Lung (tissue), 12 donors: ENCODE measurements around the gene CCDC192. TPM values are rescaled to one million over a fixed set of nuclear protein-coding genes. Genes with fewer than 3 reads are reported as not detected.

ENCODE experiments used
- ATAC-seq: fragments of 200-7000 bp; cut with Tn5 transposase; one replicate; pipeline ENCODE4 v1.9.1; 2020; ENCODE audit warnings: moderate number of reproducible peaks; ENCODE audit not compliant: insufficient read depth, low FRiP score
- DNase-seq, 3 donors: peaks; one replicate each; pipeline ENCODE4 v3.0.0-alpha.2; 2013 to 2017
- H3K27ac ChIP-seq, 2 donors: one replicate each; pipeline ENCODE4 v1.5.1; 2013; ENCODE audit warnings: mild to moderate bottlenecking in 2 of 2, moderate library complexity in 2 of 2, control low read depth in 1 of 2, inconsistent platforms in 1 of 2, low read depth in 1 of 2, low read length in 1 of 2
- H3K27me3 ChIP-seq, 3 donors: one replicate each; pipeline ENCODE4 v1.5.1; 2013; ENCODE audit warnings: low read length in 2 of 3; ENCODE audit not compliant: control insufficient read depth in 3 of 3, insufficient read depth in 3 of 3
- H3K36me3 ChIP-seq, 4 donors: one replicate each; pipeline ENCODE4 v1.5.1; 2013; ENCODE audit warnings: low read length in 4 of 4, mild to moderate bottlenecking in 1 of 4, moderate library complexity in 1 of 4; ENCODE audit not compliant: control insufficient read depth in 4 of 4, insufficient read depth in 4 of 4
- H3K4me1 ChIP-seq, 5 donors: one replicate each; pipeline ENCODE4 v1.5.1; 2013; ENCODE audit warnings: low read length in 5 of 5, mild to moderate bottlenecking in 2 of 5, moderate library complexity in 1 of 5; ENCODE audit not compliant: control insufficient read depth in 5 of 5, insufficient read depth in 5 of 5
- H3K4me3 ChIP-seq: one replicate; pipeline ENCODE4 v1.5.1; 2013; ENCODE audit warnings: mild to moderate bottlenecking, control low read depth, moderate library complexity
- H3K9ac ChIP-seq, 2 donors: one replicate each; pipeline ENCODE4 v1.5.1; 2013; ENCODE audit warnings: low read length in 2 of 2, control low read depth in 1 of 2; ENCODE audit not compliant: insufficient read depth in 1 of 2
- H3K9me3 ChIP-seq, 4 donors: one replicate each; pipeline ENCODE4 v1.5.1; 2013; ENCODE audit warnings: low read length in 3 of 4, mild to moderate bottlenecking in 1 of 4, moderate library complexity in 1 of 4; ENCODE audit not compliant: control insufficient read depth in 4 of 4, insufficient read depth in 3 of 4
- WGBS, 2 donors: extraction: QIAGEN DNeasy Blood & Tissue Kit; methylation state at CpG; one replicate each; pipeline ENCODE4 v1.1.7; 2013; 5-methylcytosine and 5-hydroxymethylcytosine counted together
- polyA plus RNA-seq, 2 donors: library from polyadenylated mRNA; stranded (reverse); fragments of 200-250 nt; gene quantifications; one replicate each; pipeline ENCODE4 v1.2.1, GENCODE V29; 2013
- total RNA-seq, 2 donors: library from RNA; depleted of rRNA in 1 of 2; stranded (reverse); fragments of >200 nt in 1 of 2; gene quantifications; one replicate each; pipeline ENCODE4 v1.2.1, GENCODE V29; 2014 to 2021
- TF ChIP-seq, protein P1 (sequence below): IDR thresholded peaks from 2 replicates; pipeline ENCODE4 v1.5.1; 2012; ENCODE audit warnings: mild to moderate bottlenecking; ENCODE audit errors: control extremely low read depth, extremely low read depth
- donor health status: control.
- donor health status: control.
- donor health status: Bipolar disorder and iron deficiency.
- donor health status: healthy.
- donor health status: DM: yes; HTN: yes; CAD: no.

CCDC192 gene
- total and polyA plus RNA-seq, 4 donors = 0.08 to 0.47 (median 0.40) TPM; not detected in 1

DNA sequence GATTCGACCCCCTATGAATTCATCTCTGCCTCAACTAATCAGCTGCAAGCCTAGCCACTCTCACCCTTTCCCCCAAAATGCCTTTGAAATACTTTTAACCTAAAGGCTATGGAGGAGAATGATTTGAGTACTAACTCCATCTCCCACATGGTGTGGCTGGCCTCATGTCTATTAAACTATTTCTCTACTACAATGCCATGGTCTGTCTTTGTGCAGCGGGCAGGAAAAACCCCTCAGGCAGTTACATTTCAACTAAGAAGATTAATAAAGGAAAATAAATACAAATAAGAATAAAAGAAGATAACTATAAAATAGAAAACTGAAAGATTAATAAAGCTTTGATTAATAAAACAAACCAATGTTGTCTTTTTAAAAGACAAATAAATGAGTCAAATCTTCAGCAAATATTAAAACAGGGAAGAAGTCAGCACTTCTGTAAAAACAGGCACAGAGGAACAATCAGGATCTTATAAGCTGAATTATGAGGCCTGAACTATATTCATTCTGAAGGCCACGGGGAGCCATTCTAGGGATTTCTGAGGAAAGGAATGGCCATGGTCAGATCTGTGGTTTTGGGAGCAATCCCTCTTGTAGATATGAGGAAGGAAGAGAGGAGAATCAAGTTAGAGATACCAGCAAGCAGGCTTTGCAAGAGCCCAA lies 264.3 kb downstream of the CCDC192 start:
- 91 to 94% methylated on average over 3 of the region's 3 CpGs for WGBS, 2 donors
- no peak overlapping the region for H3K4me3 ChIP-seq
- TF ChIP-seq, protein P1, sequence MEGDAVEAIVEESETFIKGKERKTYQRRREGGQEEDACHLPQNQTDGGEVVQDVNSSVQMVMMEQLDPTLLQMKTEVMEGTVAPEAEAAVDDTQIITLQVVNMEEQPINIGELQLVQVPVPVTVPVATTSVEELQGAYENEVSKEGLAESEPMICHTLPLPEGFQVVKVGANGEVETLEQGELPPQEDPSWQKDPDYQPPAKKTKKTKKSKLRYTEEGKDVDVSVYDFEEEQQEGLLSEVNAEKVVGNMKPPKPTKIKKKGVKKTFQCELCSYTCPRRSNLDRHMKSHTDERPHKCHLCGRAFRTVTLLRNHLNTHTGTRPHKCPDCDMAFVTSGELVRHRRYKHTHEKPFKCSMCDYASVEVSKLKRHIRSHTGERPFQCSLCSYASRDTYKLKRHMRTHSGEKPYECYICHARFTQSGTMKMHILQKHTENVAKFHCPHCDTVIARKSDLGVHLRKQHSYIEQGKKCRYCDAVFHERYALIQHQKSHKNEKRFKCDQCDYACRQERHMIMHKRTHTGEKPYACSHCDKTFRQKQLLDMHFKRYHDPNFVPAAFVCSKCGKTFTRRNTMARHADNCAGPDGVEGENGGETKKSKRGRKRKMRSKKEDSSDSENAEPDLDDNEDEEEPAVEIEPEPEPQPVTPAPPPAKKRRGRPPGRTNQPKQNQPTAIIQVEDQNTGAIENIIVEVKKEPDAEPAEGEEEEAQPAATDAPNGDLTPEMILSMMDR = no peak
- no peaks in the 10 kb centered on the region for H3K27me3 ChIP-seq
- H3K9me3 ChIP-seq = no peaks in the 10 kb centered on the region
- ATAC-seq (no peak), DNase-seq (no peak)
- no peak overlapping the region for H3K9ac ChIP-seq
- H3K4me1 ChIP-seq = peaks cover 0 to 3% (median 0%) of the 10 kb centered on the region in 5 donors
- H3K27ac ChIP-seq = no peak overlapping the region
- H3K36me3 ChIP-seq = peaks cover 0 to 3% (median 0%) of the 10 kb centered on the region in 4 donors

DNA sequence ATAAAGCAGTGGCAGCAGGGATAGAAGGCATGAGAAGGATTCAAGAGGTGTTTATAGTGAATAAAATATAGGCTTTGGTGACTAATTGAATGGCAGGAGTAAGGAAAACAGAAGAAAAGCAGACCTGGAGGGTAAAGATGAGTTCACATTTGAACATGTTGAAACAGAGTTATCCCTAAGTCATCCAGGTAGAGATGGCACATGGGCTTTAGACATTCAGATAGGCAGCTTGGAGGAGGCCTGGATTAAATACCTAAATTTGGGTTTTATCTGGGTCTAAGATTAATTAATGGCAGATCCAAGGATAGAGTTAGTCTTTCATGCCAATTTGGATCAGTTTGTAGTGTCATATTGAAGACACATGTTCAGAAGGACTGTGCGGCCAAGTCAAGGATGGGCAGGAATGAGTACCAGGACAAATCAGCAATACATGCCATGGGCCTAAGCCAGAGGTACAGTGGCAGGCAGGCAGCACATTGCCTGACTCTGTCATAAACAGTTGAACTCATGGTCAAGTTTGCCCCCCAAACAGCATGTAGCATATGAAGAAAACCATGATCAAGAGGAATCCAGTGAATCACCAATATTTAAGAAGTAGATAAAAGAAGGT lies 264.9 kb downstream of the CCDC192 start:
- TF ChIP-seq, protein P1 = no peak
- H3K4me1 ChIP-seq = peaks cover 0 to 3% (median 0%) of the 10 kb centered on the region in 5 donors
- DNase-seq (no peak), ATAC-seq (no peak)
- no peak overlapping the region for H3K27ac ChIP-seq
- H3K27me3 ChIP-seq = no peaks in the 10 kb centered on the region
- H3K36me3 ChIP-seq = peaks cover 0 to 3% (median 0%) of the 10 kb centered on the region in 4 donors
- H3K9me3 ChIP-seq = no peaks in the 10 kb centered on the region
- H3K4me3 ChIP-seq = no peak overlapping the region
- H3K9ac ChIP-seq = no peak overlapping the region
- 99 to 100% methylated on average over 1 of the region's 1 CpG for WGBS, 2 donors

DNA sequence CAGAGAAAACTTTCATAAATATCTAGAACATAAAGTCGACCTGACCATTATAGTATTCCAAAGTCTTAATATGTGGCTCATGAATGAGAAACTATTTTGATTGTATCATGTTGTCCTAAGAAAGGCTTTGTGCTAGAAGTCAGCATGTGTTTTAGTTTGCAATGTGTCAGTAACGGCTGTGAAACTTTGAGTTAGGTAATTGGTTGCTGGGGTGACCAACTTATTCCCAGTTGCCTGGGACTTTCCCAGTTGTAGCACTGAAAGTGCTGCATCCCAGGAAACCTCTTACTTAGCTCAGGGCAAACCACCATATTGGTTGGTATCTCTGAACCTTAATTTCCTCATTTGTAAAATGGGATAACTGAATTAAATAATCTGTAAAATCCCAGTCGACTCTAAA lies 265.8 kb downstream of the CCDC192 start:
- no peaks in the 10 kb centered on the region for H3K27me3 ChIP-seq
- ATAC-seq = no peak
- no peak overlapping the region for H3K27ac ChIP-seq
- TF ChIP-seq, protein P1 = no peak
- no peak overlapping the region for H3K4me3 ChIP-seq
- 94 to 96% methylated on average over 3 of the region's 3 CpGs for WGBS, 2 donors
- H3K4me1 ChIP-seq = peaks cover 0 to 3% (median 0%) of the 10 kb centered on the region in 5 donors
- peaks cover 0 to 3% (median 0%) of the 10 kb centered on the region in 4 donors for H3K36me3 ChIP-seq
- no peak for DNase-seq
- no peaks in the 10 kb centered on the region for H3K9me3 ChIP-seq
- no peak overlapping the region for H3K9ac ChIP-seq
